Testis (tissue), 2 donors: Measurements from ENCODE around the gene WDR91.

Experiments
- POLR2A ChIP-seq: fragments of 450-650 bp; IDR thresholded peaks from one replicate; pipeline ENCODE4 v1.6.1; 2017; ENCODE audit warnings: antibody characterized with exemption, mild to moderate bottlenecking, moderate library complexity
- TF ChIP-seq, protein P1 (sequence below), 3 experiments: fragments of 450-650 bp in 2 of 3; fragments of 200-600 bp in 1 of 3; sonication (generic) in 1 of 3; IDR thresholded peaks; one replicate each; pipeline ENCODE4 v1.5.1; 2016 to 2019; ENCODE audit warnings: antibody characterized with exemption in 3 of 3, mild to moderate bottlenecking in 2 of 3, moderate library complexity in 1 of 3

DNA sequence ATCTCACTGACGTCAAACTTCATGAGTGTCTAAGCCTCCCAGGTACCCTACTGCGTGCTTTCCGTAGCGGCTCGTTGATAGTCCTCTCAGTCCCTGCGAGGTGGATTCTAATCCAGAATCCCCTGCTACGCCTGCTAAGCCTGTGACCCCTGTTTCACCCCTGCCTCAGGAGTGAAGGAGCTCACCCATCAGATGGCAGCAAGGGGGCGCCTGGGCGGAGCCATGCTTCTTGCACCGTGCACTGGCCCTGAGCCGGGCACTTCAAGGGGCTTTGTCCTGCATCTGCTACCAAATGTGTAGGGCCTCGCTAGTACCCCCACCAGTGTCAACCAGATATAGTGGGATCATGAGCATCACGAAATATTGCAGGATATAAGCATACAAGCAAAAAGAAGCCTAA is 21.4 kb upstream of the WDR91 start:
- TF ChIP-seq, protein P1, sequence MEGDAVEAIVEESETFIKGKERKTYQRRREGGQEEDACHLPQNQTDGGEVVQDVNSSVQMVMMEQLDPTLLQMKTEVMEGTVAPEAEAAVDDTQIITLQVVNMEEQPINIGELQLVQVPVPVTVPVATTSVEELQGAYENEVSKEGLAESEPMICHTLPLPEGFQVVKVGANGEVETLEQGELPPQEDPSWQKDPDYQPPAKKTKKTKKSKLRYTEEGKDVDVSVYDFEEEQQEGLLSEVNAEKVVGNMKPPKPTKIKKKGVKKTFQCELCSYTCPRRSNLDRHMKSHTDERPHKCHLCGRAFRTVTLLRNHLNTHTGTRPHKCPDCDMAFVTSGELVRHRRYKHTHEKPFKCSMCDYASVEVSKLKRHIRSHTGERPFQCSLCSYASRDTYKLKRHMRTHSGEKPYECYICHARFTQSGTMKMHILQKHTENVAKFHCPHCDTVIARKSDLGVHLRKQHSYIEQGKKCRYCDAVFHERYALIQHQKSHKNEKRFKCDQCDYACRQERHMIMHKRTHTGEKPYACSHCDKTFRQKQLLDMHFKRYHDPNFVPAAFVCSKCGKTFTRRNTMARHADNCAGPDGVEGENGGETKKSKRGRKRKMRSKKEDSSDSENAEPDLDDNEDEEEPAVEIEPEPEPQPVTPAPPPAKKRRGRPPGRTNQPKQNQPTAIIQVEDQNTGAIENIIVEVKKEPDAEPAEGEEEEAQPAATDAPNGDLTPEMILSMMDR (IDR thresholded peaks at IDR 0.05): no peak
- no peak for TF ChIP-seq POLR2A
